ENCODE data around the gene DAZAP1.

The DAZAP1 gene

DNA sequence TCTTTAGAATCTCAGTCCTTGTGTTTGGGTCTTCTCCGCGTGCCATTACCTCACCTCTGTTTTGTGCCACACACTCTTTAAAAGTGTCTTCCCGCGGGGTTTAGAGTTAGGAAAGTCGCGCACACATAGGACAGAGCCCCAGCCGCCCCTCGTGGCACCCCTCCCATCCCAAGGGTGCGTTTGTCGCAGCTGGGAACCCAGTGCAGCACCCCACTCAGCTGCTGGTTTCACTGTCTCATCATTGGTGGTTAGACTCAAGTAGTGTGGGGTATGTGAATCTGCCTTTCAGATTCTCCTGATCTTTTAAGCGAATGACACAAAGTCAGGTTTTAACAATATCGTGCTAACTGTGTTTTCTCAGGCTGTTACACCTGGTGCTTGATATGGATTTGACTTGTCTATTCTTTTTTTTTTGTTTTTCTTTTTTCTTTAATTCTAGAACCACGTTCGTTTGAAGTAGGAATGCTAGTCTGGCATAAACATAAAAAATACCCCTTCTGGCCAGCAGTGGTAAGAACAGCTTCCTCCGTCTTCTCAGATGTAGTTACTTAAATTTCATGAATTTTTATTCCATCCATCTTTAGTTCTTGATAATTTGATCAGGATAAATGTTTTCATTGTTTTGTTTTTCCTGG is 43.2 kb upstream of the DAZAP1 start:
- TF ChIP-seq, protein P1, sequence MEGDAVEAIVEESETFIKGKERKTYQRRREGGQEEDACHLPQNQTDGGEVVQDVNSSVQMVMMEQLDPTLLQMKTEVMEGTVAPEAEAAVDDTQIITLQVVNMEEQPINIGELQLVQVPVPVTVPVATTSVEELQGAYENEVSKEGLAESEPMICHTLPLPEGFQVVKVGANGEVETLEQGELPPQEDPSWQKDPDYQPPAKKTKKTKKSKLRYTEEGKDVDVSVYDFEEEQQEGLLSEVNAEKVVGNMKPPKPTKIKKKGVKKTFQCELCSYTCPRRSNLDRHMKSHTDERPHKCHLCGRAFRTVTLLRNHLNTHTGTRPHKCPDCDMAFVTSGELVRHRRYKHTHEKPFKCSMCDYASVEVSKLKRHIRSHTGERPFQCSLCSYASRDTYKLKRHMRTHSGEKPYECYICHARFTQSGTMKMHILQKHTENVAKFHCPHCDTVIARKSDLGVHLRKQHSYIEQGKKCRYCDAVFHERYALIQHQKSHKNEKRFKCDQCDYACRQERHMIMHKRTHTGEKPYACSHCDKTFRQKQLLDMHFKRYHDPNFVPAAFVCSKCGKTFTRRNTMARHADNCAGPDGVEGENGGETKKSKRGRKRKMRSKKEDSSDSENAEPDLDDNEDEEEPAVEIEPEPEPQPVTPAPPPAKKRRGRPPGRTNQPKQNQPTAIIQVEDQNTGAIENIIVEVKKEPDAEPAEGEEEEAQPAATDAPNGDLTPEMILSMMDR (IDR thresholded peaks at IDR 0.05) = 0 out of 2 replicates have a peak, but pooled peaks have one; percentile 14

DNA sequence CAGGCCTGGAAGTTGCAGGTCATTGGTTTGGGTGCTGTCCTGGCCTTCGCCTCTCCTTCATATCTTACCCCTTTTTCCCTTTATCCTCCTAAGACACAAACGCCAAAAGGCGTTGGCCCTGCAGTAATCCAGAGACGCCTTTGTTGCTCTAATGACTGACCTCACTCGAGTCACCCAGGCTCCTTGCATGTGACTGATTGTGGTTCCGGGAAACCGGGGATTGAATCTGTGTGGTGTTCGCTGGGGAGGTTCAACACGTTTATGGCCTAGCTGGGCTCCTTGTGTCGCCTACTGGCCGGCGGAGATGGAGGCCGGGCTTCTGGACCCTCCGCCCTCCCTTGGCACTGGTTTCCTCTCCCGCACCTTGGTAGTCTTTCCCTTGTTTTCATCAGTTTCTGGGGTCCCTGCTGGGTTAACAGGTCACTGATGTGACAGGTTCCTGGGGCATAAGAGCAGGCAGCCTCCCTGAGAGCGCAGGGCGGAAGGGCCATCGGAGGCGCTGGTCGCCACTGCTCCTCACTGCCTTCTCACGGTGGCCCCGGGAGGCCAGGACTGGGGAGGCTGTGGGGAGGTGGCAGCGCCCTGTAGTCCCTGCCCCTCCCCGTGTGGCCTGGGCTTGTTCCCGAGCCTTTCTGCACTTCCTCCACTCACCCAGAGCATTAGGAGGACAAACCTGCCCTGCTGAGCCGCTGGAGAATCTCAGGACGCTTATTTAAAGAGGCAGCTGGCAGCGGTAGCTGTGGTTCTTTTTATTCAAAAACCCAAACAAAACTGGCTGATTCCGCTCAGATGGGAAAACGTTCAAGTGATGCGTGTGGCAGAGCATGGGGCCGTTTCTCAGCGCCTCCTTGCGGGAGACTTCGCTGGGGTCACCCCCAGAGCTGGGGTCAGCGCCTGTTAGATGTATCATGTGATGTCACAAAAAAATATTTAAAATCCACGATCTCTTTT is 41.8 kb upstream of the DAZAP1 start:
- TF ChIP-seq, protein P1 (IDR thresholded peaks at IDR 0.05) = no peak

DNA sequence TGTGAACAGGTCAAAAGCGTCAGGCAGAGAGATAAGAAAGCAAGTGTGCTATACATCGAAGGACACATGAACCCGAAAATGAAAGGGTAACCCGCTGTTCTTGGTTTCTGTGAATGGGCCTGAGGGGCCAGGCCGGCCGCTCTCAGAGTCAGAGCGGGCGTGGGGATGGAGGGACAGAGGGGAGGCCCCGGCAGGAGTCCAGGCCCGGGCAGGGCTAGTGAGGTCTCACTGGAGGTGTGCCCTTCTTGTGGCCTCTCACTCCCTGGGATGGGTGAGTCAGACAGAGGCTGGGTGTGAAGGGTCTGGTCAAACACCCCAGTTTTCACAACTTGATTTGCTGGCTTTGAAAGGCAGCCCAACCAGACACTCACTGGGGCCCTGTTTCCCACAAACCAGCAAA is 41.1 kb upstream of the DAZAP1 start:
- TF ChIP-seq, protein P1 (IDR thresholded peaks at IDR 0.05) = no peak

DNA sequence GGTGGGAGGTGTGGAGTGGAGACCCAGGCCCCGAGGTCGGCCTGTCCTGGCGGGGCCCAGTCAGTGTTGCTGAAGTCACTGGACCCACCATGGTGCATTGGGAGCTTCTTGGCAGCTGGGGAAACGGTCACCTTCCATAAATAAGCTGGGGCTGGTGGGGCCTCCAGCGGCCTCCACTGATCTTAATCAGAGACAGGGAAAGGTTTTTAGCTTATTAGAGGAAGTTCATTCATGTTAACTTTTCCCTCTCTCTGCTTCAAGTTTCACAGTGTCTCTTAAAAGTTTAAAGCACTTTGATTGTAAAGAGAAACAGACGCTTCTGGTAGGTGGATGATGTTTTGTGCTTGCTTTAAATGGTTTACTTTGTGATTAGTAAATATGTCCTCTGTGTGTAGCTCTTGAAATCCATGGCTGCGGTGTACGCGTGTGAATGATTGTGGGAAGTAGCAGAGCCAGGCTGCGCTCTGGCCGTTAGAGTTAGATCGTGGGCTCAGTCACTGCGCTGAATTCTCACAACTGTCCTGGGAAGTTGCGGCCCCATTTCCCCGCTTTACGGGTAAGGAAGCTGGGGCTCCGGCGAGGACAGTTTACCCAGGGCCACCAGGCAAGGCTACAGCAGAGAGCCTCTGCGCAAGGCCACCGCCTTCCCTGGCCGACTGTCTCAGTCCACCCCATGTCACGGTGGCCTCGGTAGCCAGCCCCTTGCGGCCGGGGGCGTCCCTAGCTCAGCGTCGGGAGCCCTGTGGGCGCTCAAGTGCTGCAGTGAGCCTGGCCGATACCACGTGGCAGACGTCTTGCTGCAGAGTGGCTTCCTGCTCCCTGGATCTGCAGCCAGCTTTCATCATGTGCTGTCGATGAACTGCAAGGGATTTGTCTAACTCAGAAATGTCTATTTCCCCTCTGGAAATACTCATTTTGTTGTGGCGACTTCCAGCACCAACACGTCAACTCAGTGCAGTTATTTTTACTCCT is 40.2 kb upstream of the DAZAP1 start:
- TF ChIP-seq, protein P1 (IDR thresholded peaks at IDR 0.05) = no peak

DNA sequence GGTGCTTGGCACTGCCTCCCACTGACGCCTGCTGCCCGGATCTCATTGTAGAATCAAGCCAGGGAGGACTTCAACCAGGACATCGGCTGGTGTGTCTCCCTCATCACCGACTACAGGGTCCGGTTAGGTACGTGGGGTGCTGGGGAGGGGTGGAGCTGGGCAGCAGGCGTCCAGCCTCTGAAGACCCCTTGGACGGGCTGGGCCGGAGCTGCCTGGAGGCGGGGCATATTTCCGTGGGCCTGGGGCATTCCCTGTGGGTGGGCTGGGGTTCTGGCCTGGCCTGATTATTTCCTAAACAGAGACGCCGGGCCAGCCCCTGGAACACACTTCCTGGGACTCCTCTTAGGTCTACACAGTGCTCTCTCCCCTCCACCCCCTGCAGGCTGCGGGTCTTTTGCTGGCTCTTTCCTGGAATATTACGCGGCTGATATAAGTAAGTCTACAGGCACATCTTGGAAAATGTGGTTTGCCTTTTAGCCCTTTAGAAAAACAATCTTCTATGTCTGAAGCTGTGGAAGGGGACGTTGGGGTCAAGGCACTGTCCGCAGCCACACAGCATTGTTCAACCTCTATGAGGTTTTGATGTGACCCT is 38.1 kb upstream of the DAZAP1 start:
- TF ChIP-seq, protein P1 (IDR thresholded peaks at IDR 0.05) = no peak

DNA sequence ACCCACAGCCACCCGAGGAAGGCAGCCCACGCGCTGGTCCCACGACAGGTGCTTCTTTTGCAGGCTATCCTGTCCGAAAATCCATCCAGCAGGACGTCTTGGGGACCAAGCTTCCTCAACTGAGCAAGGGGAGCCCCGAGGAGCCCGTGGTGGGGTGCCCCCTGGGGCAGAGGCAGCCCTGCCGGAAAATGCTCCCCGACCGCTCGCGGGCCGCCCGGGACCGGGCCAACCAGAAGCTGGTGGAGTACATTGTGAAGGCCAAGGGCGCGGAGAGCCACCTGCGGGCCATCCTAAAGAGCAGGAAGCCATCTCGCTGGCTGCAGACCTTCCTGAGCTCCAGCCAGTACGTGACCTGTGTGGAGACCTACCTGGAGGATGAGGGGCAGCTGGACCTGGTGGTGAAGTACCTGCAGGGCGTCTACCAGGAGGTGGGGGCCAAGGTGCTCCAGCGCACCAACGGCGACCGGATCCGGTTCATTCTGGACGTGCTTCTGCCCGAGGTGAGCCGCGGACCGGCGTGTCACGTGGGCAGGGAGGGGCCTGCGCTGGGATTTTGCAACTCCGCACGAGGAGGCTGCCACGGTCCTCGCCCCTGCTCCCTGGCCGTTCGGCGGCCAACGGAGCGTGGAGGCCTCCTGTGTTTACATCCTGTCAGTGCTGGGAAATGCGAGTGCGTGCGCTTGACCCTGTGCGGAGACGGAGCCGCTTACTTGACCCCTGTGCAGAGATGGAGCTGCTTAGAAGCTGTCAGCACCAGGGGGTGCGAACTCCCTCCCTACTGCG is 36.6 kb upstream of the DAZAP1 start:
- TF ChIP-seq, protein P1 (IDR thresholded peaks at IDR 0.05) = no peak

All from LNCAP (cell line).